ENCODE data around the gene PLCB1.
A peak's percentile ranks its signal among the peaks of the same experiment; 100 is the strongest.

PLCB1 gene

GRCh38 chr20:8292793-8293192, 160.7 kb downstream of the PLCB1 start:
- no peak for DNase-seq (ENCODE audit: low read depth, low spot score)
- in situ Hi-C loops (cut with HindIII; ENCODE audit: low sequenced_read_pairs), result no loop called here
- no peak overlapping the region for H3K4me3 ChIP-seq (ENCODE audit: low read depth, low read length)
- TF ChIP-seq CTCF (IDR thresholded peaks at IDR 0.05; ENCODE audit: low read depth, low read length), result no peak

GRCh38 chr20:8293750-8294149, 161.7 kb downstream of the PLCB1 start:
- no peak for TF ChIP-seq CTCF (IDR thresholded peaks at IDR 0.05; ENCODE audit: low read depth, low read length)
- in situ Hi-C loops (cut with HindIII; ENCODE audit: low sequenced_read_pairs), result no loop called here
- no peak overlapping the region for H3K4me3 ChIP-seq (ENCODE audit: low read depth, low read length)
- no peak for DNase-seq (ENCODE audit: low read depth, low spot score)

GRCh38 chr20:8296536-8296935, 164.5 kb downstream of the PLCB1 start:
- DNase-seq (ENCODE audit: low read depth, low spot score), result no peak
- TF ChIP-seq CTCF (IDR thresholded peaks at IDR 0.05; ENCODE audit: low read depth, low read length), result no peak
- no peak overlapping the region for H3K4me3 ChIP-seq (ENCODE audit: low read depth, low read length)
- in situ Hi-C loops (cut with HindIII; ENCODE audit: low sequenced_read_pairs), result no loop called here

GRCh38 chr20:8298426-8299043, 166.5 kb downstream of the PLCB1 start:
- TF ChIP-seq CTCF (IDR thresholded peaks at IDR 0.05; ENCODE audit: low read depth, low read length), result no peak
- no peak overlapping the region for H3K4me3 ChIP-seq (ENCODE audit: low read depth, low read length)
- no peak for DNase-seq (ENCODE audit: low read depth, low spot score)
- in situ Hi-C loops (cut with HindIII; ENCODE audit: low sequenced_read_pairs), result no loop called here

GRCh38 chr20:8299921-8300320, 167.9 kb downstream of the PLCB1 start:
- in situ Hi-C loops (cut with HindIII; ENCODE audit: low sequenced_read_pairs), result no loop called here
- no peak for TF ChIP-seq CTCF (IDR thresholded peaks at IDR 0.05; ENCODE audit: low read depth, low read length)
- DNase-seq (ENCODE audit: low read depth, low spot score), result peak; percentile 15

GRCh38 chr20:8301655-8302054, 169.6 kb downstream of the PLCB1 start:
- H3K4me3 ChIP-seq (ENCODE audit: low read depth, low read length), result no peak overlapping the region
- peak; percentile 71 for DNase-seq (ENCODE audit: low read depth, low spot score)
- in situ Hi-C loops (cut with HindIII; ENCODE audit: low sequenced_read_pairs), result no loop called here
- TF ChIP-seq CTCF (IDR thresholded peaks at IDR 0.05; ENCODE audit: low read depth, low read length), result no peak

More at GRCh38 chr20:8299921-8300320, 167.9 kb downstream of the PLCB1 start:
- no peak overlapping the region for H3K4me3 ChIP-seq (ENCODE audit: low read depth, low read length)

All from astrocyte of the spinal cord (primary cell).